IMR-90 (cell line): ENCODE results near the gene KMT2B. TPM values are rescaled to one million over a fixed set of nuclear protein-coding genes. Genes with fewer than 3 reads are reported as not detected.
A peak's percentile ranks its signal among the peaks of the same experiment; 100 is the strongest.

Experiments used
- ATAC-seq: fragments of 200-7000 bp; cut with Tn5 transposase; 2 replicates; pipeline ENCODE4 v1.9.1; 2020; ENCODE audit warnings: low read depth, mild to moderate bottlenecking, moderate library complexity
- BruUV-seq: library from RNA; stranded (reverse); fragments of 400-500 nt; replicated peaks from 2 replicates; lab custom pipeline; 2021; lab: Mats Ljungman, UMichigan
- CTCF ChIA-PET: fragments of 300-600 bp; formaldehyde crosslinking; extraction: SDS; loops from one replicate; lab custom pipeline; 2021; ENCODE audit warnings: antibody characterized with exemption; lab: Yijun Ruan, JAX
- POLR2A ChIA-PET: fragments of 300-600 bp; sonication (Branson Sonifier 250); formaldehyde crosslinking; loops from one replicate; lab custom pipeline; 2022; ENCODE audit warnings: antibody characterized with exemption; ENCODE audit not compliant: unreplicated experiment; lab: Charles Lee
- DNase-seq: peaks from one replicate; pipeline ENCODE4 v3.0.0; 2013
- H2AFZ ChIP-seq: replicated peaks from 2 replicates; pipeline ENCODE3; 2013; ENCODE audit warnings: low read length, mild to moderate bottlenecking; ENCODE audit not compliant: poor library complexity
- H2AK5ac ChIP-seq: 2 replicates; pipeline ENCODE4 v1.6.1; 2013; ENCODE audit warnings: low read depth, low read length, inconsistent platforms
- H2AK9ac ChIP-seq: replicated peaks from 2 replicates; pipeline ENCODE3; 2013; ENCODE audit warnings: mild to moderate bottlenecking, low read depth, low read length, moderate library complexity; ENCODE audit not compliant: poor library complexity
- H2BK120ac ChIP-seq: 2 replicates; pipeline ENCODE4 v1.6.1; 2013; ENCODE audit warnings: low read depth, low read length, inconsistent platforms
- H2BK15ac ChIP-seq: 3 replicates; pipeline ENCODE4 v1.6.1; 2013; ENCODE audit warnings: low read depth, low read length, inconsistent platforms
- H2BK20ac ChIP-seq: 2 replicates; pipeline ENCODE4 v1.6.1; 2013; ENCODE audit warnings: low read depth, mild to moderate bottlenecking, inconsistent platforms, low read length, moderate library complexity
- H2BK5ac ChIP-seq: 2 replicates; pipeline ENCODE4 v1.6.1; 2013; ENCODE audit warnings: mild to moderate bottlenecking, low read depth, low read length, inconsistent platforms; ENCODE audit not compliant: poor library complexity, severe bottlenecking
- H3K14ac ChIP-seq: replicated peaks from 2 replicates; pipeline ENCODE4 v1.6.1; 2013; ENCODE audit warnings: low read depth, low read length, inconsistent platforms
- H3K18ac ChIP-seq: 2 replicates; pipeline ENCODE4 v1.6.1; 2013; ENCODE audit warnings: low read depth, low read length, control low read depth
- H3K23ac ChIP-seq: 2 replicates; pipeline ENCODE4 v1.6.1; 2013; ENCODE audit warnings: low read depth, low read length, inconsistent platforms
- H3K27ac ChIP-seq: 2 replicates; pipeline ENCODE4 v1.5.1; 2013; ENCODE audit warnings: mild to moderate bottlenecking, control low read depth, low read length; ENCODE audit not compliant: insufficient read depth
- H3K27me3 ChIP-seq: 2 replicates; pipeline ENCODE4 v1.6.1; 2013; ENCODE audit warnings: low read length; ENCODE audit not compliant: control insufficient read depth, insufficient read depth
- H3K36me3 ChIP-seq: 2 replicates; pipeline ENCODE4 v1.6.1; 2013; ENCODE audit warnings: low read length, mixed read lengths; ENCODE audit not compliant: control insufficient read depth, insufficient read depth
- H3K4ac ChIP-seq: 2 replicates; pipeline ENCODE4 v1.6.1; 2013; ENCODE audit warnings: low read depth, low read length, inconsistent platforms
- H3K4me1 ChIP-seq: 2 replicates; pipeline ENCODE4 v1.6.1; 2013; ENCODE audit warnings: low read length, mixed read lengths; ENCODE audit not compliant: control insufficient read depth, insufficient read depth
- H3K4me2 ChIP-seq: 2 replicates; pipeline ENCODE4 v1.6.1; 2013; ENCODE audit warnings: low read depth, mild to moderate bottlenecking, control low read depth, low read length, moderate library complexity
- H3K4me3 ChIP-seq: 2 replicates; pipeline ENCODE4 v1.5.1; 2013; ENCODE audit warnings: low read depth, mild to moderate bottlenecking, control low read depth, low read length, moderate library complexity; ENCODE audit not compliant: insufficient read depth
- H3K56ac ChIP-seq: 2 replicates; pipeline ENCODE4 v1.6.1; 2013; ENCODE audit warnings: low read length, inconsistent platforms; ENCODE audit not compliant: insufficient read depth; ENCODE audit errors: extremely low read depth
- H3K79me1 ChIP-seq, 2 experiments: 2 replicates each; pipeline ENCODE4 v1.6.1; 2013; ENCODE audit warnings: low read length in 2 of 2, inconsistent platforms in 1 of 2, low read depth in 1 of 2
- H3K9ac ChIP-seq: 2 replicates; pipeline ENCODE4 v1.6.1; 2013; ENCODE audit warnings: low read depth, low read length, control low read depth
- H3K9me1 ChIP-seq: 2 replicates; pipeline ENCODE4 v1.6.1; 2013; ENCODE audit warnings: low read length, inconsistent platforms; ENCODE audit not compliant: insufficient read depth
- H3K9me3 ChIP-seq: 2 replicates; pipeline ENCODE4 v1.6.1; 2013; ENCODE audit warnings: low read length; ENCODE audit not compliant: control insufficient read depth, insufficient read depth
- H4K20me1 ChIP-seq: 2 replicates; pipeline ENCODE4 v1.6.1; 2013; ENCODE audit warnings: low read length, inconsistent platforms; ENCODE audit not compliant: insufficient read depth
- H4K5ac ChIP-seq: 2 replicates; pipeline ENCODE4 v1.6.1; 2013; ENCODE audit warnings: mild to moderate bottlenecking, low read depth, low read length, control low read depth
- H4K8ac ChIP-seq, 2 experiments: 2 replicates each; pipeline ENCODE4 v1.6.1; 2013; ENCODE audit warnings: low read depth in 2 of 2, low read length in 2 of 2, control low read depth in 1 of 2, inconsistent platforms in 1 of 2
- H4K91ac ChIP-seq: 2 replicates; pipeline ENCODE4 v1.6.1; 2013; ENCODE audit warnings: low read depth, low read length, inconsistent platforms; ENCODE audit not compliant: insufficient read depth
- NFE2L2 ChIP-seq: fragments of 150-350 bp; IDR thresholded peaks from 2 replicates; pipeline ENCODE4 v1.6.1; 2016; ENCODE audit warnings: low read depth, mild to moderate bottlenecking, low read length
- POLR2A ChIP-seq: IDR thresholded peaks from 2 replicates; pipeline ENCODE4 v1.6.1; 2012; ENCODE audit warnings: mild to moderate bottlenecking, low read depth, low read length
- WGBS, 2 experiments: methylation state at CpG; one replicate each; pipeline versions ENCODE4 v1.1.5 to v1.1.7; 2013; ENCODE audit warnings: missing lambda C conversion rate in 2 of 2; ENCODE audit not compliant: insufficient read length in 1 of 2; ENCODE audit errors: extremely low coverage in 2 of 2; 5-methylcytosine and 5-hydroxymethylcytosine counted together
- dilution Hi-C: fragments of 300-500 bp; cut with HindIII; formaldehyde crosslinking; loops from one replicate; pipeline ENCODE4 v1.14.3; 2018; ENCODE audit warnings: low sequenced_read_pairs; ENCODE audit not compliant: unreplicated experiment
- in situ Hi-C: fragments of 300-500 bp; cut with MboI; formaldehyde crosslinking; loops from 3 replicates; pipeline ENCODE4 v1.14.3; 2019; ENCODE audit warnings: low sequenced_read_pairs, inconsistent platforms, mixed read lengths
- intact Hi-C: fragments of 100-400 bp; cut with micrococcal nuclease; formaldehyde crosslinking; loops from 2 replicates; pipeline ENCODE4 v1.10.0; 2022
- polyA plus RNA-seq, 3 experiments: library from polyadenylated mRNA; depleted of rRNA; stranded (reverse); fragments of >200 nt; gene quantifications; 2 replicates each; pipeline ENCODE4 v1.2.3, GENCODE V29; 2012; ENCODE audit warnings: low replicate concordance in 1 of 3
- total RNA-seq: library from RNA; depleted of rRNA; stranded (reverse); fragments of >200 nt; gene quantifications from 2 replicates; pipeline ENCODE4 v1.2.3, GENCODE V29; 2012

KMT2B gene
- total and polyA plus RNA-seq, 2 of the 4 experiments (the other 2 are of a cell fraction) = 3.0 to 30.7 TPM

DNA sequence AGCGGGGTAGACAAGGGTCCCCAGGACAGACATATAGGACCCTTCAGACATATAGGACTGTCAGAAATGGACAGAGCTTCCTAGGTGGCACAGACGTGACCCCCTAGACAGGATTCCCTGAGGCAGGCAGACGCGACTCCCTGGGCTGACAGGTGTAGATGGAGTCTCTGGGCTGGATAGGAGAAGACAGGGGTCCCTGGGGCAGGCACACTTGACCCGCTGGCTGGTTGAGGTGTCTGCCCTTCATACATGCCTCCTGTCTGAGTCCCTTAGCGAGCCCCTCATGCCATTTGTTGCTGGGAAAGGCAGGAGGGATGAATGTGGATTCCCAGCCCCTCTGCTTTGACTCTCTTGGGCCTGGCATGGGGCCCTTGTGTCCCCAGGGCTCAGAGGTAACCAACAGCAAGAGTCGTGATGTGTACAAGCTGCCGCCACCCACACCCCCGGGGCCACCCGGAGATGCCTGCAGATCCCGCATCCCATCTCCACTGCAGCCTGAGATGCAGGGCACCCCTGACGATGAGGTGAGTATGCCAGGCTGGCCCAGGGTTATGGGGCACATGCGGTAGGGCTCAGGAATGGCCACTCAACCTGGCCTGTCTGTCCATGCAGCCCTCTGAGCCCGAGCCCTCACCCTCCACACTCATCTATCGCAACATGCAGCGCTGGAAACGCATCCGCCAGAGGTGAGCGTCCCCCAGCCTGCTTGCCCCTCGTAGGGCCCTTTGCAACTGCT lies 36.0 kb downstream of the KMT2B start:
- no peak overlapping the region for H2AK9ac ChIP-seq
- peaks cover 16% of the 10 kb centered on the region for H3K4me1 ChIP-seq
- H3K56ac ChIP-seq = no peak overlapping the region
- H3K18ac ChIP-seq = no peak overlapping the region
- H3K9ac ChIP-seq = no peak overlapping the region
- H3K4me3 ChIP-seq = no peak overlapping the region
- H3K14ac ChIP-seq = no peak overlapping the region
- H3K9me1 ChIP-seq = 0 out of 2 replicates have a peak, but pooled peaks cover 8% of the 10 kb centered on the region
- dilution Hi-C loops (no loop called here), in situ Hi-C loops (no loop called here), intact Hi-C loops (no loop called here)
- TF ChIP-seq NFE2L2 (no peak), POLR2A (peak; percentile 16; the same call in 1 of the 2 replicates)
- H2BK120ac ChIP-seq = no peak overlapping the region
- no peak overlapping the region for H4K8ac ChIP-seq
- BruUV-seq = no TSS peak
- no peak overlapping the region for H2BK15ac ChIP-seq
- no peak overlapping the region for H3K23ac ChIP-seq
- no peak overlapping the region for H4K91ac ChIP-seq
- H3K36me3 ChIP-seq = peaks cover 29% of the 10 kb centered on the region; the same call in 1 of the 2 replicates
- H2AFZ ChIP-seq = no peak overlapping the region
- 100% methylated on average over 5 of the region's 20 CpGs; no CpG with 5 or more reads in 1 of the 2 experiments for WGBS, 2 experiments
- H3K27ac ChIP-seq = no peak overlapping the region
- ChIA-PET POLR2A (interaction anchor here (0.6 kb wide), 1 partner anchor 16 kb away, joined by 3 read pairs; no protein-coding TSS in a partner anchor), CTCF (no interaction called here)
- H4K5ac ChIP-seq = no peak overlapping the region
- no peak overlapping the region for H2BK20ac ChIP-seq
- peaks cover 6% of the 10 kb centered on the region; the same call in 1 of the 2 replicates for H4K20me1 ChIP-seq
- no peak overlapping the region for H2AK5ac ChIP-seq
- no peak overlapping the region for H3K4ac ChIP-seq
- H3K4me2 ChIP-seq = no peak overlapping the region
- ATAC-seq = no peak
- DNase-seq = no peak
- no peak overlapping the region for H2BK5ac ChIP-seq
- H3K9me3 ChIP-seq = no peaks in the 10 kb centered on the region
- H3K27me3 ChIP-seq = no peaks in the 10 kb centered on the region
- peaks cover 20 to 66% of the 10 kb centered on the region in 2 experiments; a peak in 3 of 4 replicates for H3K79me1 ChIP-seq
